HG03097 (cell line): Measurements from ENCODE around the gene TMEM233.

Source experiments
- ATAC-seq: cut with Tn5 transposase; IDR thresholded peaks from one replicate; pipeline ENCODE4 v1.9.1; 2021; ENCODE audit not compliant: unreplicated experiment, low FRiP score

Gene TMEM233

GRCh38 chr12:119679081-119679480 is 85.5 kb downstream of the TMEM233 start:
- ATAC-seq, result no peak

DNA sequence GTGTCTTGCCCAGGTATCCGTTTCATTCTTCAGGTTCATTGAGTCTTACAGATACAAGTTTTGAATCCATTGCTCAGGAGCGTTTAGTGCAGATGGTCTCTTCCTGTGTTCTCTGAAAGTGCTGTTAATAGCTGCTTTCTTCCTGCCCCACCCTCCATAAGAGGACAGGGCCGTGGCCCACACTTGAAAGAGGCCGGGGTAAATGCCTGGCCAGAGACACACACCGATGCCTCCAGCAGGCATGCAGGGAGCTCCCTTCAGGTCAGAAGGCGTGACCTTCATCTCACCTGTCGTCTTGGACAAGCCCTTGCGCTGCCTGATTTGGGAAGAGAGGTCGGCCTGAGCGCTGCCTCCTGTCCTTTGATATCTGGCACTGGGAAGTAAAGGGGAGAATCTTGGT is 85.9 kb downstream of the TMEM233 start:
- ATAC-seq, result no peak

- no peak for ATAC-seq
These were observed 87.5 kb downstream of the TMEM233 start for GRCh38 chr12:119681111-119681510.

GRCh38 chr12:119681728-119682638 is 88.4 kb downstream of the TMEM233 start:
- no peak for ATAC-seq

DNA sequence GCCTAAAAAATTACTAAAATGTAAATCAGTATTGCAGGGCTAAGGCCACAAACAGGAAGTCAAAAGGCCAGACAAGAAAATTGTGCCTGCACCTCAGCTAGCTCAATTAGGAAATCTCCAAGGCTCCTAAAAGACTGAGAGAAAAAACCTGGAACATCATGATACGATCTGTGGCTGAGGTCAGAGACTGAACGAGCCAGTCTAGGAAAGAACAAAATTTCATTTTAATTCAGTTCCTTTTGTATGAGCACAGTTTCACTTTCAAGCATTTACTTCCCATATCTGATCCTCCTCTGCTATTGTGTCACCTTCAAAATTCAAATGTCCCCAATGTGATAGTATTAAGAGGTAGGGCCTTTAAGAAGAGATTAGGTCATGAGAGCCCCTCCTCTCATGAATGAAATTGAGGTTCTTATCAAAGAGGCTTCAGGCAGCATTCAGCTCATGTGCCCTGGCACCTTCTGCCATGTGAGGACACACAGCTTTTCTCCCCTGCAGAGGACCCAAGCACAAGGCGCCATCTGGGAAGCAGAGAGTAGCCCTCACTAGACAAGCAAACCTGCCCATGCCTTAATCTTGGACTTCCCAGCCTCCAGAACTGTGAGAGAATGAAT is 89.2 kb downstream of the TMEM233 start:
- no peak for ATAC-seq

- ATAC-seq, result no peak
These were observed 89.8 kb downstream of the TMEM233 start for GRCh38 chr12:119683413-119683812.

GRCh38 chr12:119683816-119684215 is 90.2 kb downstream of the TMEM233 start:
- ATAC-seq, result no peak

DNA sequence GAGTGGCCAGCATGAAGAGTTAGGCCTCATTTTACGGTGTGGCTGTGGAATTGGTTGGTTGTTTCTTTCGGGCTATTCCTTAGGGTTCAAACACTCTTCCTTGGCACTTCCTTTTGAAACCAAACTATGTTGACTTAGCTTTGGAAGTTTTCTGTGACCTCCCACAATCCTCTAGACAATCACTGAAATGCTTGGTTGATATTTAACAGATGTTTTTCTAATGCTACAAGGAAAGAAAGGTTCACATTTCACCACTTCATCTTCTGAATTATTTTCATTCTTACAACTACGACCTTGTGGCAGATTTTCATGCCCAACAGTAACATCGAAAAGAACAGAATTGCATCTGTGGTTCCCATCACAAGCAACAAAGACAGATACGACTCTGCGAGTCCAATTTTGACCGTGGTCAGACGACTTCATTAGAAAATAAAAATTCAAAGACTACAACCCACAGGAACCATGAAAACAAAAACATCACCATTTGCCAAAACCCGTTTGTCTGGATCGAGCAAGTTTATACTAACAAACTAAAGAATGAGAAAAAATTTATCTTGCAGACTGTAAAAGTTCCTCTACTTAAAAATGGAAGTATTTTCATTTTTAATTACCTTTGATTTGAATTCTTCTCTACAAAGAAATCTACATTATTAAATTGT is 91.3 kb downstream of the TMEM233 start:
- ATAC-seq, result no peak

- ATAC-seq, result no peak
These were observed 91.8 kb downstream of the TMEM233 start for GRCh38 chr12:119685375-119685774.

- no peak for ATAC-seq
These were observed 92.8 kb downstream of the TMEM233 start for GRCh38 chr12:119686355-119686754.

DNA sequence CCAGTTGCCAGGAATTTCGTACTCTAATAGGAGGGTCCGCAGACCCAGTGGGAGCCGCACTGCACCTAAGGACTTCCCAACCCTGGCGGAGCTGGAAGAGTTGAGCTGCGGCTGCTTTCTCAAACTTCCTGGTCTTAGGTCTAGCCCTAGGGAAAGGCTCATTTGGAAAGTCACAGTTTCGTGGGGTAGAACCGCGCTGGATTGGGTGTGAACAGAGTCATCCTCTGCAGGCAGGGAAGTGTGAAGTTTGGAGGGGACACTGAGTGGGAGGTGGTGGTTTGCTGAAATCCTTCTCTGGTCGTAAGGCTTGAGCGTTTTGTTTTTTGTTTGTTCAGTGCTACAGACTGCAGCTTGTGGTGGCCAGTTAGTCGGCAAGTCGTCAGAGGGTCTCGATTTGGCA is 93.2 kb downstream of the TMEM233 start:
- ATAC-seq, result no peak

DNA sequence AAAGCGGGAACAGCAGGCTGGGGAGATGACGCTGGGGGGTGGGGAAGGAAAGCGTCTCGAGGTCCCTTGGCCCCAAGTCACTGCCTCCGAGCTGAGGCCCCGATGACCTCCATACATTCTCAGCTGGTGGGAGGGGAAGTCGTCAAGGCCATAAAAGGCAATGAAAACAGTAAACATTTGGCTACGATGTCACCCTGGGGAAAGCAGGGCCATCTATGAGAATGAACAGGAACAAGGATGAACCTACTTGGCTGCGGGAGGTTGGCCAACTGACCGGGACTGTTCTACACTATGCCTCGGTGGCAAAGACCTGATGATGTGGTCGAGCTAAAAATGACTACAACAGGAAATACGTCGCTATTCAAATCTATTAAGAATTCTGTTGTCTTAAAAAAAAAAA is 93.8 kb downstream of the TMEM233 start:
- ATAC-seq, result no peak

DNA sequence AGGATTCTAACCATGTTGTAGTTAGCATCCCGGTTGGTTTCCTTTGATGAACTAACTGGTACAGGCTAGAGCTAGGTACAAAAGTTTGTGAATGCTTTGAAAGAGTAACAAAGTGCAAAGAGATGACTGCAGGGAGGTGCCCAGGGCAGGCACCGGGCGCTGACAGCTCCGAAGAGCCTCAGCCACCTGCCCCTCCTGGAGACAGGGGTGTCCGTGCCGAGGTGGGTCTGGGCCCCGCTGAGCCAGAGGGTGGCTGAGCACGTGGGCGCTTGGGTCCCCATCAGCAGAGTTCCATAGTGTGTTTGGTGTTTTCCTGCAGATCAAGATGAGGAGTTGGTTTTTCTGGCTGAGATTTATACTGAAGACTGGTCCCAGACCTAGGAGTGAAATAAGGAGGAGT is 94.3 kb downstream of the TMEM233 start:
- ATAC-seq, result no peak

- ATAC-seq, result no peak
These were observed 96.4 kb downstream of the TMEM233 start for GRCh38 chr12:119689935-119690500.

DNA sequence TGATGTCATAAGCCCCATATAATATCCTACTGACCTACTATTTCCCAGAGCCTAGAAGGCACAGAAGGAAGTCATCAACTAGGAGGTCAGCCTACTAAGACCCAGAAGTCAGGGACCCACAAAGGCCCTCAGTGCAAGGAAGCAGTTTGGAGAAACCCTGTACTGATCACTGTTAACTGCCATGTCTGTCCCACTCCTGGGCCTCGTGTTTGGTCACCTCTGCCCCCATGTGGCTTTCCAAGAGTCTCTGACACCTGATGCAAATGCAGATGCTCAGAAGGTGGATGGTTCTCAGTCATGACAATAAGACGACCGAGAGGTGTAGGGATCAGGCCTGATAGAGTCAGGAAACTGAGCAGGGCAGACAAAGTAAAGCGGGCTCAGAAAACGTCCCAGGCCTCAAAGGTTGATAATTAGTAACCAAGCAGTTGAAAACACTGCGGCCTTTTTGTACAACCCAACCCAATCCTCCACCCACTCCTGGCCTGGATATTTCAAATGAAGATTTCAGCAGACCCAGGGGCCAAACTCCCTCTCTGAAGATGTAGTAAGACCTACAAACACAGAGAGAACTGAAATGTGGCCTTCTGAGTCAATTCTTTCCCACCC is 97.7 kb downstream of the TMEM233 start:
- no peak for ATAC-seq

DNA sequence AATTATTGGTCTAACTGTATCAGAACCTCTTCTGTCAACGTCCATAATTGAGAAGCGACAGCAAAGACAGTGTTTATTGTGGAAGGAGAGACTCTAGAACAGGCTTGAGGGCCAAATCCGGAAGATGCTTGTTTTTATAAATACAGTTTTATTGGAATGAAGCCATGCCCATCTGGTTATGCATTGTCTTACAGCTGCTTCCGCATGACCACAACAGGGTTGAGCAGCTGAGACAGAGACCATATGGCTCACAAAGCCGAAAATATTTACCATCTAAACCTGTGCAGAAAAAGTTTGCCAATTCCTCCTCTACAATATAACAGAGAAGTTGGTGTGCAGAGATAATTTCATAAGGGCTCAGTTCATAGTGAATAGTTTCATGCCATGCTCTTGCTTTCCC is 98.8 kb downstream of the TMEM233 start:
- no peak for ATAC-seq
